ENCODE data around the gene BPIFB2. TPM values are rescaled to one million over a fixed set of nuclear protein-coding genes. Genes with fewer than 3 reads are reported as not detected.
A peak's percentile ranks its signal among the peaks of the same experiment; 100 is the strongest.

Gene BPIFB2
- total and polyA plus RNA-seq, 4 donors, result 0.33 to 3.7 (median 1.5) TPM

GRCh38 chr20:32958574-32958973 is 48.9 kb upstream of the BPIFB2 start:
- Histone ChIP-seq H3K9me3 (ENCODE audit: control insufficient read depth in 4 of 4, low read length in 3 of 4) (peaks cover 2 to 22% (median 6%) of the 10 kb centered on the region in 4 donors), H3K27me3 (ENCODE audit: control insufficient read depth in 4 of 4, insufficient read depth in 4 of 4, low read length in 3 of 4) (no peaks in the 10 kb centered on the region), H3K4me3 (ENCODE audit: low read depth in 1 of 3, low read length in 3 of 3) (no peak overlapping the region), H3K27ac (ENCODE audit: low read depth in 1 of 2, low read length in 2 of 2) (no peak overlapping the region), H3K36me3 (ENCODE audit: control insufficient read depth in 4 of 4, insufficient read depth in 3 of 4, low read depth in 1 of 4, low read length in 3 of 4) (no peaks in the 10 kb centered on the region), H3K4me1 (ENCODE audit: control insufficient read depth in 4 of 4, insufficient read depth in 4 of 4, low read length in 3 of 4) (no peaks in the 10 kb centered on the region), H3K9ac (ENCODE audit: low read depth in 1 of 2, low read length in 2 of 2) (no peak overlapping the region)
- TF ChIP-seq FOXA2 (IDR thresholded peaks at IDR 0.05) (no peak), TAF1 (conservative IDR thresholded peaks at IDR 0.05) (no peak), HNF4G (IDR thresholded peaks at IDR 0.05) (no peak), CTCF (IDR thresholded peaks at IDR 0.05; ENCODE audit: low read depth, low read length, missing input control) (no peak), REST (IDR thresholded peaks at IDR 0.05) (no peak), NR2F2 (IDR thresholded peaks at IDR 0.05) (no peak), ATF3 (IDR thresholded peaks at IDR 0.05) (no peak)
- peak; percentile 29 for DNase-seq (ENCODE audit: low spot score)

DNA sequence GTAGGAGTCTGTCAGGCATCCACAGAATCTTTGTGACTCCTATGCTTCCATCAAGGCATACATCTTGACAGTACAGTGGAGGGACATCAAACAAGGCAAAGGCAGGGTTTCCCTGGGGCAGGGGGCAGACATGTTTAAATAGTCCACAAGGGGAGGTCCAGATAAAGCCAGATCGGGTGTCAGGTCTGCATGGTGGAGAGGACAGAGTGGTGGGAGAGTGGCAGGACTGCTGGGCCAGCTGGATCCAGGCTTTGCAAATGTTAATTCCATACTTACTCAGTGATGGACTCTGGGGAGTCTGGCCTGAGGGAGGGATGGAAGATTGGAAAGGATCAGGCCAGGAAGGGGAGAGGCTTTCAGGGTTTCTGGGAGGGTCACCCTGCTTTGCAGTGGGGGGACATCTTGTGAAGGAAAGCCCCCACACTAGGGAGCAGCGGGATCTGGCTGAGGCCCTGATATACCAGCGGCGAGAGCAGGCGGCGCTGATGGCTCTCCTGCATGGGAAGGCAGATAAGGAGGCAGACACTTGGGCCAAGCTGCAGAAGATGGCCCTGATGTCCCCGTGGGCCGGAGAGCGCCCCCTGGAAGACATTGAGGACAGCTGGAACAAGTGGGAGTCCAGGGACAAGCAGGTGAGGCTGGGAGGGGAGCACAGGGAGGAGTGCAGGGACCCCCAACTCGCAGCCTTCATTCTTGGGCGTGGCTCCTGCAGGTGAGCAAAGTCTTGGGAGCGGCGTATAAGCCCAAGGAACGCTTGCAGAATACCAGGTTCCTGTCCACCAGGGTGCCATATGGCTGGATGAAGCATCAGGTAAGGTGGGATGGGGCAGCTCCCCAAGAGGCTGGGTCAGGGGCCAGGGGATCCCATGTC is 47.9 kb upstream of the BPIFB2 start:
- no peaks in the 10 kb centered on the region for H3K4me1 ChIP-seq (ENCODE audit: control insufficient read depth in 4 of 4, insufficient read depth in 4 of 4, low read length in 3 of 4)
- TF ChIP-seq RAD21 (IDR thresholded peaks at IDR 0.05), result no peak
- TF ChIP-seq REST (IDR thresholded peaks at IDR 0.05), result no peak
- TF ChIP-seq YY1 (IDR thresholded peaks at IDR 0.05), result no peak
- TF ChIP-seq JUND (IDR thresholded peaks at IDR 0.05), result no peak
- TF ChIP-seq MAX (IDR thresholded peaks at IDR 0.05), result no peak
- TF ChIP-seq, protein P1, sequence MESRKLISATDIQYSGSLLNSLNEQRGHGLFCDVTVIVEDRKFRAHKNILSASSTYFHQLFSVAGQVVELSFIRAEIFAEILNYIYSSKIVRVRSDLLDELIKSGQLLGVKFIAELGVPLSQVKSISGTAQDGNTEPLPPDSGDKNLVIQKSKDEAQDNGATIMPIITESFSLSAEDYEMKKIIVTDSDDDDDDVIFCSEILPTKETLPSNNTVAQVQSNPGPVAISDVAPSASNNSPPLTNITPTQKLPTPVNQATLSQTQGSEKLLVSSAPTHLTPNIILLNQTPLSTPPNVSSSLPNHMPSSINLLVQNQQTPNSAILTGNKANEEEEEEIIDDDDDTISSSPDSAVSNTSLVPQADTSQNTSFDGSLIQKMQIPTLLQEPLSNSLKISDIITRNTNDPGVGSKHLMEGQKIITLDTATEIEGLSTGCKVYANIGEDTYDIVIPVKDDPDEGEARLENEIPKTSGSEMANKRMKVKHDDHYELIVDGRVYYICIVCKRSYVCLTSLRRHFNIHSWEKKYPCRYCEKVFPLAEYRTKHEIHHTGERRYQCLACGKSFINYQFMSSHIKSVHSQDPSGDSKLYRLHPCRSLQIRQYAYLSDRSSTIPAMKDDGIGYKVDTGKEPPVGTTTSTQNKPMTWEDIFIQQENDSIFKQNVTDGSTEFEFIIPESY (IDR thresholded peaks at IDR 0.05), result no peak
- no peak for TF ChIP-seq FOXA1 (IDR thresholded peaks at IDR 0.05)
- TF ChIP-seq FOXA2 (IDR thresholded peaks at IDR 0.05), result no peak
- TF ChIP-seq CTCF (IDR thresholded peaks at IDR 0.05; ENCODE audit: low read depth, low read length, missing input control), result no peak
- TF ChIP-seq NR2F2 (IDR thresholded peaks at IDR 0.05), result no peak
- TF ChIP-seq EGR1 (IDR thresholded peaks at IDR 0.05; ENCODE audit: low read depth in 2 of 2), result no peak
- TF ChIP-seq RXRA (IDR thresholded peaks at IDR 0.05), result no peak
- no peak for TF ChIP-seq TAF1 (conservative IDR thresholded peaks at IDR 0.05)
- no peak for TF ChIP-seq SP1 (IDR thresholded peaks at IDR 0.05)
- no peak overlapping the region for H3K4me3 ChIP-seq (ENCODE audit: low read depth in 1 of 3, low read length in 3 of 3)
- no peak overlapping the region for H3K27ac ChIP-seq (ENCODE audit: low read depth in 1 of 2, low read length in 2 of 2)
- H3K36me3 ChIP-seq (ENCODE audit: control insufficient read depth in 4 of 4, insufficient read depth in 3 of 4, low read depth in 1 of 4, low read length in 3 of 4), result no peaks in the 10 kb centered on the region
- DNase-seq (ENCODE audit: low spot score), result no peak
- no peaks in the 10 kb centered on the region for H3K27me3 ChIP-seq (ENCODE audit: control insufficient read depth in 4 of 4, insufficient read depth in 4 of 4, low read length in 3 of 4)
- WGBS, result 89% methylated on average over 14 of the region's 14 CpGs
- peaks cover 2 to 14% (median 6%) of the 10 kb centered on the region in 4 donors for H3K9me3 ChIP-seq (ENCODE audit: control insufficient read depth in 4 of 4, low read length in 3 of 4)
- H3K9ac ChIP-seq (ENCODE audit: low read depth in 1 of 2, low read length in 2 of 2), result no peak overlapping the region

All from liver (tissue), 9 donors.